Stomach smooth muscle (tissue), 2 donors: ENCODE results near the gene VPREB3.

Experiments used
- H3K27ac ChIP-seq: one replicate; pipeline ENCODE4 v1.7.0; 2013; ENCODE audit warnings: mild to moderate bottlenecking, low read length, inconsistent platforms
- H3K27me3 ChIP-seq, 2 donors: one replicate each; pipeline ENCODE4 v1.7.0; 2013; ENCODE audit warnings: low read length in 2 of 2; ENCODE audit not compliant: insufficient read depth in 2 of 2, control insufficient read depth in 1 of 2
- H3K36me3 ChIP-seq, 2 donors: one replicate each; pipeline ENCODE4 v1.7.0; 2013; ENCODE audit warnings: low read length in 2 of 2; ENCODE audit not compliant: control insufficient read depth in 2 of 2, insufficient read depth in 2 of 2
- H3K4me1 ChIP-seq: one replicate; pipeline ENCODE4 v1.7.0; 2013; ENCODE audit warnings: low read length; ENCODE audit not compliant: control insufficient read depth, insufficient read depth
- H3K4me3 ChIP-seq, 2 donors: one replicate each; pipeline ENCODE4 v1.7.0; 2013; ENCODE audit warnings: low read length in 2 of 2
- H3K9ac ChIP-seq, 2 donors: one replicate each; pipeline ENCODE4 v1.7.0; 2013; ENCODE audit warnings: low read length in 2 of 2, mild to moderate bottlenecking in 1 of 2
- H3K9me3 ChIP-seq, 2 donors: one replicate each; pipeline ENCODE4 v1.7.0; 2013; ENCODE audit warnings: low read length in 2 of 2; ENCODE audit not compliant: control insufficient read depth in 2 of 2
- donor health status: healthy.
- donor health status: Pancreatic carcinoma.

Gene VPREB3

GRCh38 chr22:23722724-23723123 is 31.5 kb downstream of the VPREB3 start:
- H3K9me3 ChIP-seq: no peaks in the 10 kb centered on the region
- no peaks in the 10 kb centered on the region for H3K36me3 ChIP-seq
- H3K4me3 ChIP-seq: no peak overlapping the region
- H3K4me1 ChIP-seq: no peaks in the 10 kb centered on the region
- H3K27me3 ChIP-seq: peaks cover 0 to 3% of the 10 kb centered on the region in 2 donors
- no peak overlapping the region for H3K27ac ChIP-seq
- H3K9ac ChIP-seq: no peak overlapping the region

DNA sequence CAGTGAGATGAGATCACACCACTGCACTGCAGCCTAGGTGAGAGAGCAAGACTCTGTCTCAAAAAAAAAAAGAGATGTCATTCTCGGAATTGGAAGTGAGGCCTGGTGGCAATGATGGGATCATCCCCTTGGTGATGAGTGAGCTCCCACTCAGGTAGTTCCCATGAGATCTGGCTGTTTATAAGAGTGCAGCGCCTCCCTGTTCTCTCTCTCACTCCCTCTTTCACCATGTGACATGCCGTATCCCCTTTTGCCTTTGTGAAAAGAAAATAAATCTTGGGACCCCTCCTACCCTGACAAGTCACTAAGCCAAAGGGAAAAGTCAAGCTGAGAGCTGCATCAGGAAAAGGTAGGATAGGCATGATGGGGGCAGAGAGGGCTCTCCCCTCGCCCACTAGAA is 32.1 kb downstream of the VPREB3 start:
- Histone ChIP-seq H3K9me3 (no peaks in the 10 kb centered on the region), H3K4me1 (peaks cover 4% of the 10 kb centered on the region), H3K27me3 (peaks cover 0 to 3% of the 10 kb centered on the region in 2 donors), H3K9ac (no peak overlapping the region), H3K4me3 (no peak overlapping the region), H3K27ac (no peak overlapping the region), H3K36me3 (no peaks in the 10 kb centered on the region)

- Histone ChIP-seq H3K27me3 (no peaks in the 10 kb centered on the region), H3K9ac (no peak overlapping the region), H3K27ac (no peak overlapping the region), H3K4me1 (peaks cover 9% of the 10 kb centered on the region), H3K4me3 (no peak overlapping the region), H3K36me3 (no peaks in the 10 kb centered on the region), H3K9me3 (no peaks in the 10 kb centered on the region)
Measured at GRCh38 chr22:23720855-23721254, 33.4 kb downstream of the VPREB3 start.

DNA sequence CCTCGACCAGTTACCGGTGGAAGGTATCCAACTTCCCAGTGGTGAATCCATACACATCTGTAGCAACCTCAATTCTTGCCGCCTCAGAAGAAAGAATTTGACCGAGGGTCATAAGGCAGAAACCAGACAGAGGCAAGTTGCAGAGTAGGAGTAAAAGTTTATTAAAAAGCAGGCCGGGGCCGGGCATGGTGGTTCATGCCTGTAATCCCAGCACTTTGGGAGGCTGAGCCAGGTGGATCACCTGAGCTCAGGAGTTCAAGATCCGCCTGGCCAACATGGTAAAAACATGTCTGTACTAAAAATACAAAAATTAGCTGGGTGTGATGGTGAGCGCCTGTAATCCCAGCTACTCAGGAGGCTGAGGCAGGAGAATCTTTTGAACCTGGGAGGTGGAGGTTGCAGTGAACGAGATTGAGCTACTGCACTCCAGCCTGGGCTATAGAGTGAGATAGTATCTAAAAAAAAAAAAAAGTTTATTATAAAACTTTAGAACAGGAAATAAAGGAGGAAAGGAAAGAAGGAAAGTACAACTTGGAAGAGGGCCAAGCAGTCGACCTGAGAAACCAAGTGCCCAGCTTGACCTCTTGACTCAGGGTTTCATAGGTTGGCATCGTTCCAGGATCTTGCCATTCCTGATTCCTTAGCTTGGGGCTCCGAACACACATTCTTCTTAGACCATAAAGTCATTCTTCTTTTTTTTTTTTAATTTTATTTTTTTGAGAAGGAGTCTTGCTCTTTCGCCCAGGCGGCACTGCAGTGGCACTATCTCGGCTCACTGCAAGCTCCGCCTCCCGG is 35.7 kb downstream of the VPREB3 start:
- Histone ChIP-seq H3K27ac (no peak overlapping the region), H3K4me1 (peaks cover 10% of the 10 kb centered on the region), H3K36me3 (peaks cover 4 to 5% of the 10 kb centered on the region in 2 donors), H3K9me3 (no peaks in the 10 kb centered on the region), H3K4me3 (no peak overlapping the region), H3K9ac (no peak overlapping the region), H3K27me3 (no peaks in the 10 kb centered on the region)

DNA sequence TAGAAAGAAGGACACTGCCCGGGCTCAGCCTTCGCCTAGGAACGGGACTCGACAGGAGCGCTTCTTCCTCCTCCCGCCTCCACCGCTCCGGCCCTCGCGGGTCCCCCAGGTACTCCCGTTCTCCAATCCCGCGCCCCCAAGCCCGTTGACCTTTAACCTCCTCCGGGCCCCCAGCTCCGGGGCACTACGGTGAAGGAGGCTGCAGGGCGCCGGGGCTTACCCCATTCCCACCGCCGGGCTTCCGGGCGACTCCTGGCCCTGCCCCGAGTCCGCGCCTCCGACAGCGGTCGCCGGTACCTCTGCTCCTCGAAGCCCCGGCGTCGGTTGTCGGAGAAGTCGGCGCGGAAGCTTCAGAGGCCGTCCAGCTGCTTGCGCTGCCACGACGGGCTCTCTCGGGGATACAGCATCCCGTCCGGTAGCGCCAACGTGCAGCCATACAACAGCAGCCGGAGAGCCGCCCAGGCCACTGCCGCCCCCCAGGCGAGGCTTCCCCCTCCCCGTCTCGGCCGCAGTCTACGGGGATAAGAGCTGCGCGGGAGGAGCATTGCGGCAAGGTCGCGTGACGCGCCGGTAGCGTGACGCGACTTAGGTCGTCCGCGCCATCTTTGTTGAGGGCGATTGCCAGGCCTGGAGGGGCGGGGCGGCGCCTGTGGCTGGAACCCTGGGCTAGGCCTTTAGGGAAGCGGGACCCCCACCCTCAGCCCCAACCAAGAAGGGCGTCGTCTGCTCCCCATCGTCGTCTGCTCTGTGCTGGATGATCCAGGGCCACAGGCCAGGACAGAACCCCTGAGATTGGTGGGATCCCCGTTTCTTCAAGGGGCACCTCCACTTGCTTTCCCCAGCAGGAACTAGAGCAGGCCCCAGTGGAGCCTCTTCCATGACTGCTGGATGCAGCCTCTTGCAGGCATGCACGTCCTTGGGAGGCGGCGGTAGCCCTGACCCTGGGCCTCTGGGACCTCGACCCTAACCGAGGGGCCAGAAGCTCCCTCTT is 37.1 kb downstream of the VPREB3 start:
- Histone ChIP-seq H3K27ac (peak overlapping the region; percentile 49), H3K9me3 (no peaks in the 10 kb centered on the region), H3K4me3 (peak overlapping the region; percentile 75 to 94), H3K4me1 (peaks cover 10% of the 10 kb centered on the region), H3K36me3 (peaks cover 10 to 11% of the 10 kb centered on the region in 2 donors), H3K27me3 (no peaks in the 10 kb centered on the region), H3K9ac (peak overlapping the region; percentile 77 to 81)

DNA sequence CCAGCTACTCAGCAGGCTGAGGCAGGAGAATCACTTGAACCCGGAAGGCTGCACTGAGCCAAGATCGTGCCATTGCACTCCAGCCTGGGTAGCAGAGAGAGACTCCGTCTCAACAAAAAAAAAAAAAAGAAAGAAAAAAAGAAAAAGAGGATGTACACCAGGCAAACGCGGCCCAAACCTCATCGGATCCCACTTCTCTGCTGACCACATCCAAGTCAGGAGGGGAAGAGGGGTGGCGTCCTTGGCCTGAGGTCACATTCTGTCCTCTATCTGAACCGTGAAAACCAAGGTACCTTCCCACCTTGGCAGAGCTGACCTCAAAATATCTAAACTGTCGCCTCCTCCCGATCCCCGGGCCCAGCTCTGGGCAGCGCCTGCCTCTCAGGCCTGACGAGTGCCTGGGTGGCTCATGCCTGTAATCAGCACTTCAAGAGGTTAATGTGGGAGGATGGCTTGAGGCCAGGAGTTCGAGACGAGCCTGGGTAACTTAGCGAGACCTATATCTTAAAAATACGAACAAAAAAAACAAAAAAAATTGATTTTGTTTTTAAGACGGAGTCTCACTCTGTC is 38.3 kb downstream of the VPREB3 start:
- no peaks in the 10 kb centered on the region for H3K27me3 ChIP-seq
- no peak overlapping the region for H3K27ac ChIP-seq
- peaks cover 10% of the 10 kb centered on the region for H3K4me1 ChIP-seq
- no peak overlapping the region for H3K9ac ChIP-seq
- peaks cover 16 to 17% of the 10 kb centered on the region in 2 donors for H3K36me3 ChIP-seq
- peak overlapping the region; percentile 75 to 94 for H3K4me3 ChIP-seq
- no peaks in the 10 kb centered on the region for H3K9me3 ChIP-seq

- Histone ChIP-seq H3K36me3 (peaks cover 23 to 26% of the 10 kb centered on the region in 2 donors), H3K9me3 (no peaks in the 10 kb centered on the region), H3K27me3 (no peaks in the 10 kb centered on the region), H3K27ac (no peak overlapping the region), H3K4me1 (peaks cover 10% of the 10 kb centered on the region), H3K9ac (no peak overlapping the region), H3K4me3 (no peak overlapping the region)
Measured at GRCh38 chr22:23714596-23715578, 39.3 kb downstream of the VPREB3 start.

DNA sequence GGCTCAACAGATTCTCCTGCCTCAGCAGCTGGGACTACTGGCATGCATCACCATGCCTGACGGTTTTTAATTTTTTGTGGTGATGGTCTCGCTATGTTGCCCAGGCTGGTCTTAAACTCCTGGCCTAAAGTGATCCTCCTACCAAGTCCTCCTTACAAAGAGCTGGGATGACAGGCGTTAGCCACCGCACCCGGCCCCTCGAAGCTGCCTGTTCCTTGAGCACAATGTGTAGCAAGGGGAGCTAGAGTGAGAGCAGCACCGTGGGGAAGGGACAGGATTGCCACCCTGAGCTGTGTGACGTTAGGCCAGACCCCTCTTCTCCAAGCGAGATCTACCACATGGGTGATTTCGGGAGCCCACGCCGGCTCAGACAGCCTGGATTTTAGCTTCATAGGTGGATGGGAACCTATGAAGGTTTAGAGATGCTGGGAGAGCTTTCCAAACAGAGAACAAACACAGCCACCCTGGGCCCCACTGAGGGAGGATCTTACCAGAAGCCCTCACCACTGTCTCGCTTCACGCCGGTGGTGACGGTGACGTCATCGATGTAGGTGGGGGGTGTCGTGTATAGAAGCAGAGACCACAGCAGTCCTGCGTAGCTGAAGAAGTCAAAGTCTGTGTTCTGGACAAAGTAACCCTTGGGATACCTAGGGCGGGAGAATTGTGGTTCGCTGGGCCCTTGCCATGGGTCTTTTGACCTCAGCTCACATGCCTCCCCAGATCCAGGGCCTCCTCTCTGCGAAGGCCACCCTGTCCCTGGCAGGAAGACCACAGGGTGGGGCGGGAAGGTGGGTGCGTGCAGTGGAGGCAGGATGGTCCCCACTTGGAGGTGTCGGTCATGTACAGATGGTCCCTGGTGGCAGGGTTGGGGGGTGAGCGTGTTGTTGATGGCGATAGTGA is 40.3 kb downstream of the VPREB3 start:
- Histone ChIP-seq H3K9ac (no peak overlapping the region), H3K27me3 (no peaks in the 10 kb centered on the region), H3K27ac (no peak overlapping the region), H3K36me3 (peaks cover 32 to 35% of the 10 kb centered on the region in 2 donors), H3K9me3 (no peaks in the 10 kb centered on the region), H3K4me3 (no peak overlapping the region), H3K4me1 (peaks cover 10% of the 10 kb centered on the region)

GRCh38 chr22:23712256-23712655 is 42.0 kb downstream of the VPREB3 start:
- Histone ChIP-seq H3K4me3 (no peak overlapping the region), H3K4me1 (peaks cover 6% of the 10 kb centered on the region), H3K9me3 (no peaks in the 10 kb centered on the region), H3K36me3 (peaks cover 42 to 45% of the 10 kb centered on the region in 2 donors), H3K27ac (no peak overlapping the region), H3K27me3 (no peaks in the 10 kb centered on the region), H3K9ac (no peak overlapping the region)
